ENCODE data around the gene MRFAP1.
"Not testable (repeated sequence)": the region's sequence is repeated elsewhere in the genome, so short reads cannot be mapped to it uniquely, and the experiment has no call there.

MRFAP1 gene

GRCh38 chr4:6612961-6613675 lies 27.4 kb upstream of the MRFAP1 start:
- DNase-seq: no peak

DNA sequence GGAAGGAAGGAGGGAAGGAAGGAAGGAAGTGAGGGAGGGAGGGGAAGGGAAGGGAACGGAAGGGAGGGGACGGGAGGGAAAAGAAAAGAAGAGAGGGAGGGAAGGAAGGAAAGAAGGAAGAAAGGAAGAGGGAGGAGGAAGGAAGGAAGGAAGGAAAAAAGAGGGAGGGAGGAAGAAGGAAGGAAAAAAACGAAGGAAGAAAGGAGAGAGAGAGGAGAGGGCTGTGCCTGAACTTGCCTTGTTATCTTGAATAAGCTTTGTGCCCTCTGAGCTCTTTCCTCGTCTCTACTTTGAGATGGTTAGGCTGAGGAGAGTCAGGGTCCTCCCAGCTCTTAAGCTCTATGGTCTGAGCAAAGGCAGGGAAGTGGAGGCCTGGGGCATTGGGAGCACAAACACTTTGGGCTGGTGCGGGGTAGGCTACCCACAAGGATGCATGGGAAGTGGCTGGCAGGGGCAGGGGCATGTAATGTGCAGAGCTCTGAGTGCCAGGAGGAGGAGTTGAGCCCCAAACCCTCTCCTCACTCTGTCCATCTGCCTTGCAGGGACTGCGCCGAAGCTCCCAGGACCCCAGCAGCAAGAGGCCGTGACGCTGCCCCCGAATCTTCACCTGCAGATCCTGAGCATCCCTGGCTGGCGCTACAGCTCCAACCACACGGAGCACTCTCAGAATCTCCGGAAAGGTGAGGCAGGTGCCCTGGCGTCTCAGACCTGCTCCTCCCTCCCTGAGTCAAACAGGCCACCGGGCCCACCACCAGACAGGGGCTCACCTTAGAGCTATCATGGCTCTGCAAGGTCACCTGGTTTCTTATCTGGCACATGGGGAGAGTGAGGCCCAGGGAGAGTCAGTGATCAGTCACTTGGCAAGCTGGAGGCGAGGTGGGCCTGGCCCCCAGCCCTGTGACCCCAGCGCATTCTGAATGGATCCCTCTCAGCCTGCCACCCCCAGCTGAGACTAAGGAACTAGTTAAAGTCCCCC lies 26.5 kb upstream of the MRFAP1 start:
- DNase-seq: no peak

DNA sequence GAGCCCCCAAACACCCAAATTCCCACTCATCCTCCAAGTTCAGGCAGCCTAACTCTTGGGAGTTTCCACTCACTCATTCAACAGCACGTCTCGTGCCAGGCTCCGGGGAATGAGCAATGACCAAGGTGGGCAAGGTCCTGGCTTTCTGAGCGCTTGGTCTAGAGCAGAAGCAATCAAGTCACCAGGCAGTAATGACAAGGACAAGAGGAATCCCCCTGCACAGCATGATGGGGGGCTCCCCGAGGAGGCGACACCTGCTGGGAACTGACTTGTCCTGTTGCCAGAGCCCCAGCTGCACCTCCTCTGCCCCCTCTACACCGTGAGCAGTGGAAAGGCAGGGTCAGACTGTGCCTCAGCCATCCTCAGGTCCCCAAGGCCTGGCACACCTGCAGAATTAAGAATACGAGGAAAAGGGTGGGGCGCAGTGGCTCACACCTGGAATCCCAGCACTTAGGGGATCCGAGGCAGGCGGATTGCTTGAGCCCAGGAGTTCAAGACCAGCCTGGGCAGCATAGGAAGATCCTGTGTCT lies 25.7 kb upstream of the MRFAP1 start:
- no peak for DNase-seq

- no peak for DNase-seq
These were observed 24.1 kb upstream of the MRFAP1 start for GRCh38 chr4:6616087-6616995.

GRCh38 chr4:6617246-6617645 lies 23.2 kb upstream of the MRFAP1 start:
- no peak for DNase-seq

GRCh38 chr4:6618386-6619115 lies 21.9 kb upstream of the MRFAP1 start:
- no peak for DNase-seq

DNA sequence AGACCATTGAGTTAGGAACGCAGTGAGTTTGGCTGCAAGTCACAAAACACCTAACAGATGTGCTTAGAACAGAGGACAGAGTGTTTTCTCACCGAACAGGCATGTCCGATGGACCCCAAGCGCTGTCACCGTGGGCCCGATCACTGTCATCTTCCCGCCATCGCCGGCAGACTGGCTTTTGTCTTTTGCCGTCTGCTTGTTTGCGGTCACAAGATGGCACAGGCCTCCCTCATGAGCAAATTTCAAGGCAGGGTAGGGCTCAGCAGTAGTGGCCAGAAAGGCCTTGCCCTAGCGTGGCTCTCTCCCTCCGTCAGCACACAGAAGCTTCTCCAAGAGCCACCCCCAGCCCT lies 21.4 kb upstream of the MRFAP1 start:
- no peak for DNase-seq

GRCh38 chr4:6619466-6620255 lies 20.8 kb upstream of the MRFAP1 start:
- DNase-seq: no peak

- no peak for DNase-seq
These were observed 20.2 kb upstream of the MRFAP1 start for GRCh38 chr4:6620296-6620695.

GRCh38 chr4:6620891-6621555 lies 19.5 kb upstream of the MRFAP1 start:
- no peak for DNase-seq

DNA sequence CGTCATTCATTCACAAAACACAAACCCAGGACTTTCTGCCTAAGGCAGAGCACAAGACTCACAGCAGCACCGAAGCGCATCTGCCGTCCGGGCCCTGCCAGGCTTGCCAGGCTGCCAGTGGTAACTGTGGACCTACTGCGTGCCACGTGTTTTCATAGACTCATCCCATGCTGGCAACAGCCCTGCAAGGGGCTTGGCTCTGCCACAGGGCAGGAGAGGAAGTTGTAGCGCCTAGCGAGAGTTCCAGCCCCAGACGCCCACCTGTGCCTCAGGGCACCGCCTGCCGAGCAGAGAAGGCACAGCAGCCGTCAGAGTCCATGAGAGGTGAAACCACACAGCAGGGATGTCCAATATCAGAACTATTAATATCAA lies 18.9 kb upstream of the MRFAP1 start:
- no peak for DNase-seq

- no peak for DNase-seq
These were observed 17.7 kb upstream of the MRFAP1 start for GRCh38 chr4:6622744-6623143.

- no peak for DNase-seq
These were observed 15.2 kb upstream of the MRFAP1 start for GRCh38 chr4:6625256-6625655.

- no peak for DNase-seq
These were observed 14.4 kb upstream of the MRFAP1 start for GRCh38 chr4:6626066-6626465.

- no peak for DNase-seq
These were observed 12.7 kb upstream of the MRFAP1 start for GRCh38 chr4:6627832-6628231.

GRCh38 chr4:6628484-6628883 lies 12.0 kb upstream of the MRFAP1 start:
- not testable (repeated sequence) for DNase-seq

- DNase-seq: no peak
These were observed 8.4 kb upstream of the MRFAP1 start for GRCh38 chr4:6632125-6632524.

GRCh38 chr4:6633091-6633906 lies 7.2 kb upstream of the MRFAP1 start:
- peak in 1 of 2 donors; percentile 23 for DNase-seq

DNA sequence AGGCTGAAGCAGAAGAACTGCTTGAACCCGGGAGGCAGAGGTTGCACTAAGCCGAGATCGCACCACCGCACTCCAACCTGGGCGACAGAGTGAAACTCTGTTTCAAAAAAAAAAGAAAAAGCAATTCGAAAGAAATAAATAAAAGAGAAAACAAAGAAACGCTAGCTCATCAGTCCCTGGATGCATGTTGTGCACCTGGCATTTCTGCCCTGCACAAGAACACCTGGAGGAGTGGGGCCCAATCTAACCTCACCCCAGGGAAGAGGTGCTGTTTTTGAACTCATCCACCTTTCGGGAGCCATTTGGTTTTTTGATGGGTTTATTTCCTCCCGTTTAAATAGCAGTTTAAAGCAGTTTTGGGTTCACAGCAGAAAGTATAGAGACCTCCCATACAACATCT lies 5.7 kb upstream of the MRFAP1 start:
- no peak for DNase-seq

DNA sequence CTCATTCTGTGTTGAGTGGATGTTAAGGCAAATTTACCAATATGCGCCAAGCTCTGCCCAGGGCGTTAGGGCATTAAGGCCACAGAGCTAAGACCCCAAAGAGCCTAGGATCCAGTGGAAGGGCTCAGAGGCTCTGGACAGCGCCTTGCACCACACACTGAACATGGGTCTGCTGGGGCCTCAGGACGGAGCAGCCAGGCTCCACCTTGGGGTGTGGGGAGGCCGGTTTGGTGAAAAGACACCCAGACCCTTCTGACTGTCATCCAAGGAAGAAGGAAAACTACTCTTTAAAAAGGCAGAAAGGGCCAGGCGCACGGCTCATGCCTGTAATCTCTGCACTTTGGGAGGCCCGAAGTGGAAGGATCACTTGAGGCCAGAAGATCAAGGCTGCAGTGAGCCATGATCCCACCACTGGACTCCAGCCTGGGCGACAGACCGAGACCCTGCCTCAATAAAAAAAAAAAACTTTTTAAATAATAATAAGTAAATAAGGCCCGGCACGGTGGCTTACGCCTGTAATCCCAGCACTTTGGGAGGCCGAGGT lies 1.3 kb upstream of the MRFAP1 start:
- DNase-seq: no peak
